ENCODE data around the gene ITIH3.

Gene ITIH3

DNA sequence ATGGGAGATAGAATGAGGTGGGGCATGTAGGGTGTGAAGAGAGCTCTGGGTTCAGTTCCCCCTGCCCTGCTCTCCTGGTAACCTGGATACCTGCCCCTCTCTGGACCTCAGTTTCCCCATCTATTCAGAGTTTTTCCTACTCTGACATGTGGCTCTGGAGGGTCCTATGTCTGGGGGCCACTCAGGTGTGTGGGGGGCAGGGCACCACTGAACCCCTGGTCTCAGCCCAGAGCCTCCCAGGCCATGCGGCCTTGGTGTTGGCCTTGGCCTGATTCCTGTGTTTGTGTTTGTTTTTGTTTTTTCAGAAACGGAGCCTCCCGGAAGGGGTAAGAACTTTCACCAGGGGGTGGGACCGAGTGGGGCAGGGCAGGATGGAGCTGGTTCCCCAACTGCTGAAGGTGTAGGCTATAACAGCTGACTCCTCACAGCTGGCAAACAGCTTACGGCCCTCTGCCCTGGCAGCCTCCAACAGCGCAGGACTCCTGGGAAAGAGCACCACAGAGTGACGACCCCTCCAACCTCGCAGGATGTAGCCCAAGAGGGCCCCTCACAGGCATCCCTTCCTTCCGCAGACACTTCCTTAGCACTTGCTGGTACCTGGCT is 803 bp downstream of the ITIH3 start:
- no peak for ATAC-seq (ENCODE audit: low read depth)
- DNase-seq (ENCODE audit: low spot score): no peak
- H3K27me3 ChIP-seq (ENCODE audit: insufficient read depth, poor library complexity, severe bottlenecking): no peaks in the 10 kb centered on the region
- no peaks in the 10 kb centered on the region for H3K36me3 ChIP-seq (ENCODE audit: low read depth)
- no peak overlapping the region for H3K4me3 ChIP-seq (ENCODE audit: severe bottlenecking)
- H3K27ac ChIP-seq (ENCODE audit: poor library complexity, severe bottlenecking): no peak overlapping the region
- H3K9me3 ChIP-seq (ENCODE audit: severe bottlenecking): no peaks in the 10 kb centered on the region
- H3K4me1 ChIP-seq (ENCODE audit: insufficient read depth, poor library complexity, severe bottlenecking): no peaks in the 10 kb centered on the region
- TF ChIP-seq CTCF (IDR thresholded peaks at IDR 0.05; ENCODE audit: poor library complexity, severe bottlenecking): no peak

DNA sequence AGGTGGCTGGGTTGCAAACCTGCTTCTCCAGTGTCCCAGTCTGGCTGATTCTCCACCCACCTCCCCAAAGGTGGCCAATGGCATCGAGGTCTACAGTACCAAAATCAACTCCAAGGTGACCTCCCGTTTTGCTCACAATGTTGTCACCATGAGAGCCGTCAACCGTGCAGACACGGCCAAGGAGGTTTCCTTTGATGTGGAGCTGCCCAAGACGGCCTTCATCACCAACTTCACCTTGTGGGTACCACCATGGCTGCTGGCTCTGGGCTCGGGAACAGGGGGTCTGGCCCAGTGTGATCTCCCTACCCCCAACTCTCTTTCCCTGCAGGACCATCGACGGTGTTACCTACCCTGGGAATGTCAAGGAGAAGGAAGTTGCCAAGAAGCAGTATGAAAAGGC is 1.8 kb downstream of the ITIH3 start:
- Histone ChIP-seq H3K9me3 (ENCODE audit: severe bottlenecking) (no peaks in the 10 kb centered on the region), H3K27ac (ENCODE audit: poor library complexity, severe bottlenecking) (no peak overlapping the region), H3K4me3 (ENCODE audit: severe bottlenecking) (no peak overlapping the region), H3K27me3 (ENCODE audit: insufficient read depth, poor library complexity, severe bottlenecking) (no peaks in the 10 kb centered on the region), H3K36me3 (ENCODE audit: low read depth) (no peaks in the 10 kb centered on the region), H3K4me1 (ENCODE audit: insufficient read depth, poor library complexity, severe bottlenecking) (no peaks in the 10 kb centered on the region)
- ATAC-seq (ENCODE audit: low read depth) (no peak), DNase-seq (ENCODE audit: low spot score) (no peak)
- TF ChIP-seq CTCF (IDR thresholded peaks at IDR 0.05; ENCODE audit: poor library complexity, severe bottlenecking): no peak

GRCh38 chr3:52798376-52798977 is 3.9 kb downstream of the ITIH3 start:
- no peak for DNase-seq (ENCODE audit: low spot score)

DNA sequence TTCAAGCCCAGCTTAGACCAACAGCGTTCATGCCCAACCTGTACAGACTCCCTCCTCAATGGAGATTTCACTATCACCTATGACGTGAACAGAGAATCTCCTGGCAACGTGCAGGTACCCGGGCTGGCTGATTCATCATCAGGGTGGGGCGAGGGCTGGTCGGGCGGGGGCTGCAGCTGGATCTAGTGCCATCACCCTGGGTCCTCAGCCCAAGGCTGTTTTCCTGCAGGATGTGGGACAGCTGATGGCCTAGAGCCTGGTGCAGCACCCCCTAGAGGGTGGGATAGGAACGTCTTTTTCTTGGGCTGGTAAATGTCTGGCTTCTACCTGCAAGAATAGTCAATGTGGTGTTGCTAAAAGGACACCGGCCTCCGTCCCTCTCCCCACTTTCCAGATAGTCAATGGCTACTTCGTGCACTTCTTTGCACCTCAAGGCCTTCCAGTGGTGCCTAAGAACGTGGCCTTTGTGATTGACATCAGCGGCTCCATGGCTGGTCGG is 4.4 kb downstream of the ITIH3 start:
- Histone ChIP-seq H3K36me3 (ENCODE audit: low read depth) (no peaks in the 10 kb centered on the region), H3K4me3 (ENCODE audit: severe bottlenecking) (no peak overlapping the region), H3K27ac (ENCODE audit: poor library complexity, severe bottlenecking) (no peak overlapping the region), H3K4me1 (ENCODE audit: insufficient read depth, poor library complexity, severe bottlenecking) (no peaks in the 10 kb centered on the region), H3K27me3 (ENCODE audit: insufficient read depth, poor library complexity, severe bottlenecking) (no peaks in the 10 kb centered on the region), H3K9me3 (ENCODE audit: severe bottlenecking) (no peaks in the 10 kb centered on the region)
- peak; percentile 59 for TF ChIP-seq CTCF (IDR thresholded peaks at IDR 0.05; ENCODE audit: poor library complexity, severe bottlenecking)
- DNase-seq (ENCODE audit: low spot score): peak; percentile 80
- peak; percentile 82 for ATAC-seq (ENCODE audit: low read depth)

More at GRCh38 chr3:52798376-52798977, 3.9 kb downstream of the ITIH3 start:
- Histone ChIP-seq H3K36me3 (ENCODE audit: low read depth) (no peaks in the 10 kb centered on the region), H3K9me3 (ENCODE audit: severe bottlenecking) (no peaks in the 10 kb centered on the region), H3K27ac (ENCODE audit: poor library complexity, severe bottlenecking) (no peak overlapping the region), H3K4me1 (ENCODE audit: insufficient read depth, poor library complexity, severe bottlenecking) (no peaks in the 10 kb centered on the region), H3K27me3 (ENCODE audit: insufficient read depth, poor library complexity, severe bottlenecking) (no peaks in the 10 kb centered on the region), H3K4me3 (ENCODE audit: severe bottlenecking) (no peak overlapping the region)
- TF ChIP-seq CTCF (IDR thresholded peaks at IDR 0.05; ENCODE audit: poor library complexity, severe bottlenecking): no peak
- ATAC-seq (ENCODE audit: low read depth): no peak; the same call in 1 of the 3 replicates

DNA sequence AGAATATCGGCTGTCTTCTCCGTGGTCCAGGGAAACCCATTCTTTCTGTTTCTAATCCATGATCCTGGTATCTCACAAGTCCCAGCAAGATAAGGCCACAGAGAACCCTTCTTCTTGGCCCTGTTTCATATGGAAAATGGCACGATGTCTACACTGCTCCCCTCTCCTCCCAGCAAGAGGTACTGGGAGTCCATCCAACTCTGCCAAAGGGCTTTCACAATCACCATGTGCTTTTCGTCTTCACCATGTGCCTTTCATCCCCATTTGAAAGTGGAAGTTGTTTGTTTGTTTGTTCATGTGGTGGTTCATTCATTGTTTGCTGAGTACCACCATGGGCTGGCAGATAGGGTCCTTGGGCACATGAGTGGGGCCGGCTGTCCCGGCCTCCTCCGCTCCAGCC is 5.5 kb downstream of the ITIH3 start:
- Histone ChIP-seq H3K27me3 (ENCODE audit: insufficient read depth, poor library complexity, severe bottlenecking) (no peaks in the 10 kb centered on the region), H3K36me3 (ENCODE audit: low read depth) (no peaks in the 10 kb centered on the region), H3K9me3 (ENCODE audit: severe bottlenecking) (no peaks in the 10 kb centered on the region), H3K27ac (ENCODE audit: poor library complexity, severe bottlenecking) (no peak overlapping the region), H3K4me3 (ENCODE audit: severe bottlenecking) (no peak overlapping the region), H3K4me1 (ENCODE audit: insufficient read depth, poor library complexity, severe bottlenecking) (no peaks in the 10 kb centered on the region)
- DNase-seq (ENCODE audit: low spot score): no peak
- no peak for TF ChIP-seq CTCF (IDR thresholded peaks at IDR 0.05; ENCODE audit: poor library complexity, severe bottlenecking)
- ATAC-seq (ENCODE audit: low read depth): no peak
